ENCODE results near the gene NFIA.

Gene NFIA

DNA sequence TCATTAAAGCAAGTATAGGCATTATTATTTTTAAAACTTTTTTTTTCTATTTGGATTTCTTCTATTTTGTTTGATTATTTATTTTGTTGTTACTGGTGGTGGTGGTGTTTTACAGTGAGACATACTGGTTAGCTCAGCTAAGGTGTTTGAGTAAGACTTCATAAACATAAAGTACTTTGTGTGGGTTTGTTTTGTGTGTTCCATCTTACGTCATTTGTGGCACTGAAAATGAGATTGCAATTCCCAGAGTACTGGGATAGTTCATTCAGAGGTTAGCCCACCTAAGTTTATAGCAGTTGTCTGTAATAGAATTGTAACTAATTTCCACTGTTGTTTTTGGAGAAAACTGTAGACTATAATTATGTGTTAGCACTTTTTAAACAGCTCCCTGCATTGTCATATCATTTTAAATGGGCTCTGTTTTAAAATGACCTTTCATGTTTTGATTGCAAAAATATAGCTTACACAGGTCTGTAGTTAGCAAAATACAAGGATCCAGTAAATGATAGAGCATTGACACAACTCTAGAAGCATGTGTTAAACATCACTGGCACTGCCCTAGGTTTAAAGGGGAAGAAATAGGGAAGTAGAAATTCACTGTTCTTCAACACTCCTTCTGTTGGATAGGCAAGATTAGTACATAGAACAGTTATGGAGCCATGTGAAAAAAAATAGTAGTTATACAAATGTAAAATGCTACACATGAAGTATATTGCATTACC is 171.7 kb downstream of the NFIA start (continued):
- TF ChIP-seq ZNF274 (IDR thresholded peaks at IDR 0.05; ENCODE audit: low read length) (no peak), ZNF274 (tag by site-specific recombination; IDR thresholded peaks at IDR 0.05; ENCODE audit: borderline replicate concordance) (no peak), ZFHX2 (tag by site-specific recombination; conservative IDR thresholded peaks at IDR 0.05) (peak; percentile 54), ZBTB48 (tag by site-specific recombination; IDR thresholded peaks at IDR 0.05) (no peak), GLI2 (tag by site-specific recombination; IDR thresholded peaks at IDR 0.05; ENCODE audit: borderline replicate concordance, low read depth) (peak; percentile 10; the same call in 1 of the 2 replicates), ZXDB (tag by site-specific recombination; IDR thresholded peaks at IDR 0.05) (0 out of 2 replicates have a peak, but pooled peaks have one; percentile 16), ZNF366 (tag by site-specific recombination; conservative IDR thresholded peaks at IDR 0.05) (peak; percentile 15; the same call in 1 of the 2 replicates), RBAK (tag by site-specific recombination; IDR thresholded peaks at IDR 0.05) (no peak), ZNF138 (tag by site-specific recombination; IDR thresholded peaks at IDR 0.05; ENCODE audit: borderline replicate concordance) (no peak), ZNF184 (tag by site-specific recombination; IDR thresholded peaks at IDR 0.05) (no peak), ZNF48 (tag by site-specific recombination; IDR thresholded peaks at IDR 0.05) (no peak), HOXA7 (CRISPR knock-in tag; IDR thresholded peaks at IDR 0.05; ENCODE audit: borderline replicate concordance) (no peak), ZNF529 (tag by site-specific recombination; IDR thresholded peaks at IDR 0.05; ENCODE audit: insufficient replicate concordance) (no peak), SP3 (tag by site-specific recombination; IDR thresholded peaks at IDR 0.05) (no peak), ZNF155 (tag by site-specific recombination; IDR thresholded peaks at IDR 0.05) (no peak), ZNF555 (tag by site-specific recombination; conservative IDR thresholded peaks at IDR 0.05) (no peak), ZBTB21 (tag by site-specific recombination; IDR thresholded peaks at IDR 0.05) (peak; percentile 60), KLF10 (tag by site-specific recombination; IDR thresholded peaks at IDR 0.05) (peak; percentile 35; the same call in 1 of the 2 replicates), ZBTB1 (tag by site-specific recombination; IDR thresholded peaks at IDR 0.05) (0 out of 2 replicates have a peak, but pooled peaks have one; percentile 59), ZNF560 (tag by site-specific recombination; IDR thresholded peaks at IDR 0.05; ENCODE audit: borderline replicate concordance) (no peak), SETDB1 (IDR thresholded peaks at IDR 0.05; ENCODE audit: insufficient read length, low read length) (no peak), ZNF133 (tag by site-specific recombination; IDR thresholded peaks at IDR 0.05) (no peak), ZNF596 (tag by site-specific recombination; IDR thresholded peaks at IDR 0.05) (no peak), EGR2 (tag by site-specific recombination; IDR thresholded peaks at IDR 0.05; ENCODE audit: low read depth) (0 out of 2 replicates have a peak, but pooled peaks have one; percentile 26)
- TF ChIP-seq, protein P1, sequence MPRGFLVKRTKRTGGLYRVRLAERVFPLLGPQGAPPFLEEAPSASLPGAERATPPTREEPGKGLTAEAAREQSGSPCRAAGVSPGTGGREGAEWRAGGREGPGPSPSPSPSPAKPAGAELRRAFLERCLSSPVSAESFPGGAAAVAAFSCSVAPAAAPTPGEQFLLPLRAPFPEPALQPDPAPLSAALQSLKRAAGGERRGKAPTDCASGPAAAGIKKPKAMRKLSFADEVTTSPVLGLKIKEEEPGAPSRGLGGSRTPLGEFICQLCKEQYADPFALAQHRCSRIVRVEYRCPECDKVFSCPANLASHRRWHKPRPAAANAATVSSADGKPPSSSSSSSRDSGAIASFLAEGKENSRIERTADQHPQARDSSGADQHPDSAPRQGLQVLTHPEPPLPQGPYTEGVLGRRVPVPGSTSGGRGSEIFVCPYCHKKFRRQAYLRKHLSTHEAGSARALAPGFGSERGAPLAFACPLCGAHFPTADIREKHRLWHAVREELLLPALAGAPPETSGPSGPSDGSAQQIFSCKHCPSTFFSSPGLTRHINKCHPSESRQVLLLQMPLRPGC (tag by site-specific recombination; IDR thresholded peaks at IDR 0.05) = peak; percentile 67; the same call in 1 of the 2 replicates
- TF ChIP-seq, protein P2, sequence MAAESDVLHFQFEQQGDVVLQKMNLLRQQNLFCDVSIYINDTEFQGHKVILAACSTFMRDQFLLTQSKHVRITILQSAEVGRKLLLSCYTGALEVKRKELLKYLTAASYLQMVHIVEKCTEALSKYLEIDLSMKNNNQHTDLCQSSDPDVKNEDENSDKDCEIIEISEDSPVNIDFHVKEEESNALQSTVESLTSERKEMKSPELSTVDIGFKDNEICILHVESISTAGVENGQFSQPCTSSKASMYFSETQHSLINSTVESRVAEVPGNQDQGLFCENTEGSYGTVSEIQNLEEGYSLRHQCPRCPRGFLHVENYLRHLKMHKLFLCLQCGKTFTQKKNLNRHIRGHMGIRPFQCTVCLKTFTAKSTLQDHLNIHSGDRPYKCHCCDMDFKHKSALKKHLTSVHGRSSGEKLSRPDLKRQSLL (tag by site-specific recombination; IDR thresholded peaks at IDR 0.05) = 0 out of 2 replicates have a peak, but pooled peaks have one; percentile 61
- TF ChIP-seq, protein P3, sequence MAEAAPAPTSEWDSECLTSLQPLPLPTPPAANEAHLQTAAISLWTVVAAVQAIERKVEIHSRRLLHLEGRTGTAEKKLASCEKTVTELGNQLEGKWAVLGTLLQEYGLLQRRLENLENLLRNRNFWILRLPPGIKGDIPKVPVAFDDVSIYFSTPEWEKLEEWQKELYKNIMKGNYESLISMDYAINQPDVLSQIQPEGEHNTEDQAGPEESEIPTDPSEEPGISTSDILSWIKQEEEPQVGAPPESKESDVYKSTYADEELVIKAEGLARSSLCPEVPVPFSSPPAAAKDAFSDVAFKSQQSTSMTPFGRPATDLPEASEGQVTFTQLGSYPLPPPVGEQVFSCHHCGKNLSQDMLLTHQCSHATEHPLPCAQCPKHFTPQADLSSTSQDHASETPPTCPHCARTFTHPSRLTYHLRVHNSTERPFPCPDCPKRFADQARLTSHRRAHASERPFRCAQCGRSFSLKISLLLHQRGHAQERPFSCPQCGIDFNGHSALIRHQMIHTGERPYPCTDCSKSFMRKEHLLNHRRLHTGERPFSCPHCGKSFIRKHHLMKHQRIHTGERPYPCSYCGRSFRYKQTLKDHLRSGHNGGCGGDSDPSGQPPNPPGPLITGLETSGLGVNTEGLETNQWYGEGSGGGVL (tag by site-specific recombination; IDR thresholded peaks at IDR 0.05) = 0 out of 2 replicates have a peak, but pooled peaks have one; percentile 2
- TF ChIP-seq, protein P4, sequence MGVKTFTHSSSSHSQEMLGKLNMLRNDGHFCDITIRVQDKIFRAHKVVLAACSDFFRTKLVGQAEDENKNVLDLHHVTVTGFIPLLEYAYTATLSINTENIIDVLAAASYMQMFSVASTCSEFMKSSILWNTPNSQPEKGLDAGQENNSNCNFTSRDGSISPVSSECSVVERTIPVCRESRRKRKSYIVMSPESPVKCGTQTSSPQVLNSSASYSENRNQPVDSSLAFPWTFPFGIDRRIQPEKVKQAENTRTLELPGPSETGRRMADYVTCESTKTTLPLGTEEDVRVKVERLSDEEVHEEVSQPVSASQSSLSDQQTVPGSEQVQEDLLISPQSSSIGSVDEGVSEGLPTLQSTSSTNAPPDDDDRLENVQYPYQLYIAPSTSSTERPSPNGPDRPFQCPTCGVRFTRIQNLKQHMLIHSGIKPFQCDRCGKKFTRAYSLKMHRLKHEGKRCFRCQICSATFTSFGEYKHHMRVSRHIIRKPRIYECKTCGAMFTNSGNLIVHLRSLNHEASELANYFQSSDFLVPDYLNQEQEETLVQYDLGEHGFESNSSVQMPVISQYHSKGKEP (tag by site-specific recombination; IDR thresholded peaks at IDR 0.05) = peak; percentile 64
- TF ChIP-seq, protein P5, sequence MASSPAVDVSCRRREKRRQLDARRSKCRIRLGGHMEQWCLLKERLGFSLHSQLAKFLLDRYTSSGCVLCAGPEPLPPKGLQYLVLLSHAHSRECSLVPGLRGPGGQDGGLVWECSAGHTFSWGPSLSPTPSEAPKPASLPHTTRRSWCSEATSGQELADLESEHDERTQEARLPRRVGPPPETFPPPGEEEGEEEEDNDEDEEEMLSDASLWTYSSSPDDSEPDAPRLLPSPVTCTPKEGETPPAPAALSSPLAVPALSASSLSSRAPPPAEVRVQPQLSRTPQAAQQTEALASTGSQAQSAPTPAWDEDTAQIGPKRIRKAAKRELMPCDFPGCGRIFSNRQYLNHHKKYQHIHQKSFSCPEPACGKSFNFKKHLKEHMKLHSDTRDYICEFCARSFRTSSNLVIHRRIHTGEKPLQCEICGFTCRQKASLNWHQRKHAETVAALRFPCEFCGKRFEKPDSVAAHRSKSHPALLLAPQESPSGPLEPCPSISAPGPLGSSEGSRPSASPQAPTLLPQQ (tag by site-specific recombination; IDR thresholded peaks at IDR 0.05) = 0 out of 2 replicates have a peak, but pooled peaks have one; percentile 11
- TF ChIP-seq, protein P6, sequence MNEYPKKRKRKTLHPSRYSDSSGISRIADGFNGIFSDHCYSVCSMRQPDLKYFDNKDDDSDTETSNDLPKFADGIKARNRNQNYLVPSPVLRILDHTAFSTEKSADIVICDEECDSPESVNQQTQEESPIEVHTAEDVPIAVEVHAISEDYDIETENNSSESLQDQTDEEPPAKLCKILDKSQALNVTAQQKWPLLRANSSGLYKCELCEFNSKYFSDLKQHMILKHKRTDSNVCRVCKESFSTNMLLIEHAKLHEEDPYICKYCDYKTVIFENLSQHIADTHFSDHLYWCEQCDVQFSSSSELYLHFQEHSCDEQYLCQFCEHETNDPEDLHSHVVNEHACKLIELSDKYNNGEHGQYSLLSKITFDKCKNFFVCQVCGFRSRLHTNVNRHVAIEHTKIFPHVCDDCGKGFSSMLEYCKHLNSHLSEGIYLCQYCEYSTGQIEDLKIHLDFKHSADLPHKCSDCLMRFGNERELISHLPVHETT (tag by site-specific recombination; IDR thresholded peaks at IDR 0.05) = peak; percentile 17; the same call in 1 of the 2 replicates

Measured in HEK293 (cell line).